RWPE1 (cell line): Measurements from ENCODE around the gene EIF2B5.

Experiments used
- CTCF ChIA-PET: fragments of 350-600 bp; sonication (Branson Sonifier 250); formaldehyde crosslinking; extraction: SDS; loops from one replicate; lab custom pipeline; 2021; lab: Yijun Ruan, JAX
- POLR2A ChIA-PET: fragments of 400-600 bp; formaldehyde crosslinking; extraction: SDS; loops from one replicate; lab custom pipeline; 2020; ENCODE audit warnings: antibody characterized with exemption; ENCODE audit not compliant: low non-redundant PET; lab: Yijun Ruan, JAX
- DNase-seq: peaks from one replicate; pipeline ENCODE4 v3.0.0; 2012; ENCODE audit warnings: low spot score
- H3K27ac ChIP-seq: fragments of 450-650 bp; 2 replicates; pipeline ENCODE4 v1.5.1; 2017
- CTCF ChIP-seq: fragments of 450-650 bp; conservative IDR thresholded peaks from 2 replicates; pipeline ENCODE4 v1.5.1; 2017; ENCODE audit warnings: low read depth, mild to moderate bottlenecking

Gene EIF2B5

GRCh38 chr3:184132945-184133344 is 2.2 kb upstream of the EIF2B5 start:
- no peak for TF ChIP-seq CTCF
- CTCF ChIA-PET, result interaction anchor here (0.5 kb wide), 1 partner anchor 259 kb away, joined by 3 read pairs; no protein-coding TSS in a partner anchor
- DNase-seq, result no peak
- POLR2A ChIA-PET, result no interaction called here
- no peak overlapping the region for H3K27ac ChIP-seq

- ChIA-PET CTCF (interaction anchor here (0.6 to 1.3 kb wide), 4 partner anchors 47 to 116 kb away, joined by 3 to 5 read pairs (median 3); partner anchors contain the start of gene ABCC5), POLR2A (interaction anchor here (0.5 kb wide), 1 partner anchor 76 kb away, joined by 3 read pairs; no protein-coding TSS in a partner anchor)
- TF ChIP-seq CTCF, result no peak
- DNase-seq, result peak; percentile 73
- H3K27ac ChIP-seq, result peak overlapping the region; percentile 87
These were observed 1.1 kb upstream of the EIF2B5 start for GRCh38 chr3:184133840-184134745.

GRCh38 chr3:184134746-184135148 is 411 bp upstream of the EIF2B5 start:
- CTCF ChIA-PET, result interaction anchor here (0.7 to 1.3 kb wide), 6 partner anchors 10 to 117 kb away, joined by 3 to 8 read pairs (median 3); partner anchors contain the start of gene ABCC5
- no peak for TF ChIP-seq CTCF
- DNase-seq, result no peak
- POLR2A ChIA-PET, result interaction anchor here (0.9 kb wide), 1 partner anchor 113 kb away, joined by 4 read pairs; no protein-coding TSS in a partner anchor
- H3K27ac ChIP-seq, result peak overlapping the region; percentile 87

- ChIA-PET CTCF (interaction anchor here (0.6 to 1.3 kb wide), 3 partner anchors 9 to 147 kb away, joined by 3 to 8 read pairs (median 3); no protein-coding TSS in a partner anchor), POLR2A (interaction anchor here (0.6 to 0.7 kb wide), 2 partner anchors 59 to 238 kb away, joined by 3 to 6 read pairs; no protein-coding TSS in a partner anchor)
- DNase-seq, result no peak
- H3K27ac ChIP-seq, result peak overlapping the region; percentile 87
- TF ChIP-seq CTCF, result no peak
These were observed 728 bp downstream of the EIF2B5 start for GRCh38 chr3:184135911-184136260.

- H3K27ac ChIP-seq, result no peak overlapping the region
- no peak for TF ChIP-seq CTCF
- POLR2A ChIA-PET, result no interaction called here
- DNase-seq, result no peak
- CTCF ChIA-PET, result no interaction called here
These were observed 5.3 kb downstream of the EIF2B5 start for GRCh38 chr3:184140436-184140835.

- ChIA-PET POLR2A (interaction anchor here (0.5 kb wide), 1 partner anchor 151 kb away, joined by 5 read pairs; no protein-coding TSS in a partner anchor), CTCF (no interaction called here)
- no peak overlapping the region for H3K27ac ChIP-seq
- DNase-seq, result no peak
- no peak for TF ChIP-seq CTCF
These were observed 7.0 kb downstream of the EIF2B5 start for GRCh38 chr3:184142199-184142598.
